Esophagus mucosa (tissue), 1 donor: ENCODE measurements around the gene YIPF3. TPM values are rescaled to one million over a fixed set of nuclear protein-coding genes. Genes with fewer than 3 reads are reported as not detected.
"Not testable (repeated sequence)": the region's sequence is repeated elsewhere in the genome, so short reads cannot be mapped to it uniquely, and the experiment has no call there.

Experiments
- ATAC-seq: fragments of 200-7000 bp; cut with Tn5 transposase; one replicate; pipeline ENCODE4 v1.9.1; 2020
- total RNA-seq: library from RNA; stranded (reverse); gene quantifications from one replicate; pipeline ENCODE4 v1.2.4, GENCODE V29; 2023
- donor health status: DM: yes; HTN: yes; CAD: no.

Gene YIPF3
- total RNA-seq, 1 donor from 2014 or later = 41.8 TPM

- peak; percentile 4 for ATAC-seq
These were observed 7.4 kb downstream of the YIPF3 start for GRCh38 chr6:43509142-43509983.

- ATAC-seq = no peak
These were observed 8.1 kb downstream of the YIPF3 start for GRCh38 chr6:43508481-43509141.

- peak; percentile 63 for ATAC-seq
These were observed 9.9 kb downstream of the YIPF3 start for GRCh38 chr6:43506667-43507471.

- ATAC-seq = no peak
These were observed 10.6 kb downstream of the YIPF3 start for GRCh38 chr6:43506171-43506570.

GRCh38 chr6:43505718-43506117 is 11.0 kb downstream of the YIPF3 start:
- no peak for ATAC-seq

- no peak for ATAC-seq
These were observed 11.8 kb downstream of the YIPF3 start for GRCh38 chr6:43504756-43505593.

- ATAC-seq = no peak
These were observed 13.3 kb downstream of the YIPF3 start for GRCh38 chr6:43503443-43503842.

- ATAC-seq = no peak
These were observed 14.1 kb downstream of the YIPF3 start for GRCh38 chr6:43502666-43503065.

- ATAC-seq = no peak
These were observed 15.8 kb downstream of the YIPF3 start for GRCh38 chr6:43500921-43501320.

- ATAC-seq = no peak
These were observed 17.5 kb downstream of the YIPF3 start for GRCh38 chr6:43499028-43499815.

GRCh38 chr6:43498291-43498690 is 18.4 kb downstream of the YIPF3 start:
- ATAC-seq = not testable (repeated sequence)

- ATAC-seq = no peak
These were observed 19.0 kb downstream of the YIPF3 start for GRCh38 chr6:43497689-43498088.

GRCh38 chr6:43497129-43497396 is 19.7 kb downstream of the YIPF3 start:
- no peak for ATAC-seq

- peak; percentile 70 for ATAC-seq
These were observed 20.2 kb downstream of the YIPF3 start for GRCh38 chr6:43496370-43497128.

- no peak for ATAC-seq
These were observed 21.3 kb downstream of the YIPF3 start for GRCh38 chr6:43495409-43495941.

- ATAC-seq = no peak
These were observed 22.0 kb downstream of the YIPF3 start for GRCh38 chr6:43494766-43495165.

GRCh38 chr6:43494321-43494720 is 22.4 kb downstream of the YIPF3 start:
- ATAC-seq = no peak

GRCh38 chr6:43493833-43494232 is 22.9 kb downstream of the YIPF3 start:
- ATAC-seq = no peak

- ATAC-seq = no peak
These were observed 23.5 kb downstream of the YIPF3 start for GRCh38 chr6:43493230-43493629.

GRCh38 chr6:43492673-43493072 is 24.1 kb downstream of the YIPF3 start:
- no peak for ATAC-seq
